ENCODE data around the gene ATAD1.

Gene ATAD1

GRCh38 chr10:87761153-87761552, 56.9 kb downstream of the ATAD1 start:
- TF ChIP-seq, protein P1, sequence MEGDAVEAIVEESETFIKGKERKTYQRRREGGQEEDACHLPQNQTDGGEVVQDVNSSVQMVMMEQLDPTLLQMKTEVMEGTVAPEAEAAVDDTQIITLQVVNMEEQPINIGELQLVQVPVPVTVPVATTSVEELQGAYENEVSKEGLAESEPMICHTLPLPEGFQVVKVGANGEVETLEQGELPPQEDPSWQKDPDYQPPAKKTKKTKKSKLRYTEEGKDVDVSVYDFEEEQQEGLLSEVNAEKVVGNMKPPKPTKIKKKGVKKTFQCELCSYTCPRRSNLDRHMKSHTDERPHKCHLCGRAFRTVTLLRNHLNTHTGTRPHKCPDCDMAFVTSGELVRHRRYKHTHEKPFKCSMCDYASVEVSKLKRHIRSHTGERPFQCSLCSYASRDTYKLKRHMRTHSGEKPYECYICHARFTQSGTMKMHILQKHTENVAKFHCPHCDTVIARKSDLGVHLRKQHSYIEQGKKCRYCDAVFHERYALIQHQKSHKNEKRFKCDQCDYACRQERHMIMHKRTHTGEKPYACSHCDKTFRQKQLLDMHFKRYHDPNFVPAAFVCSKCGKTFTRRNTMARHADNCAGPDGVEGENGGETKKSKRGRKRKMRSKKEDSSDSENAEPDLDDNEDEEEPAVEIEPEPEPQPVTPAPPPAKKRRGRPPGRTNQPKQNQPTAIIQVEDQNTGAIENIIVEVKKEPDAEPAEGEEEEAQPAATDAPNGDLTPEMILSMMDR (IDR thresholded peaks at IDR 0.05; ENCODE audit: low read depth, low read length) = no peak
- H3K27ac ChIP-seq (ENCODE audit: low read length) = no peak overlapping the region
- no peak overlapping the region for H3K4me3 ChIP-seq (ENCODE audit: low read length)

DNA sequence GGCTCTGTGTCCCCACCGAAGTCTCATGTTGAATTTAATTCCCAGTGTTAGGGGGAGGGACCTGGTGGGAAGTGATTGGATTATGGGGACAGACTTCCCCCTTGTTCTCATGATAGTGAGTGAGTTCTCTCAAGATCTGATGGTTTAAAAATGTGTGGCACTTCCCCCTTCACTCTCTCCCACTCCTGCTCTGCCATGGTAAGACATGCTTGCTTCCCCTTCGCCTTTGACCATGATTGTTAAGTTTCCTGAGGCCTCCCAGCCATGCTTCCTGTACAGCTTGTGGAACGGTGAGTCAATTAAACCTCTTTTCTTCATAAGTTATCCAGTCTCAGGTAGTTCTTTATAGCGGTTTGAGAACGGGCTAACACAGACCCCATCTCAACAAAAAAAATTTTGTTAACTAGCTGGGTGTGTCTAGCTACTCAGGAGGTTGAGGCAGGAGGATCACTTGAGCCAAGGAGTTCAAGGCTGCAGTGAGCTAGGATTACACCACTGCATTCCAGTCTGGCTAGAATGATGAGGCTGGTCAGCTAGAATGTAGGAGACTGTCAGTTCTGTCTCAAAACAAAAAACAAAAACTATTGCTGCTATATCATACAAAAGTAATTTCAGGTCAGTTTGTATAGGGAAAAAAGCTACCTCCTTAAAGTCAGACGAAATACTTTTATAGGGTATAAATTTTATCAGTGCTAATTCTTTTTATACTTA, 57.7 kb downstream of the ATAD1 start:
- Histone ChIP-seq H3K4me3 (ENCODE audit: low read length) (no peak overlapping the region), H3K4me1 (ENCODE audit: low read length) (no peaks in the 10 kb centered on the region), H3K9ac (ENCODE audit: low read length) (no peak overlapping the region), H3K27me3 (ENCODE audit: low read depth, low read length) (no peaks in the 10 kb centered on the region), H3K9me3 (ENCODE audit: insufficient read depth, low read length) (no peaks in the 10 kb centered on the region), H3K4me2 (ENCODE audit: low read length) (no peak overlapping the region), H4K20me1 (ENCODE audit: insufficient read depth, low read length) (no peaks in the 10 kb centered on the region), H3K36me3 (replicated peaks; ENCODE audit: low read depth, low read length) (peaks cover 8% of the 10 kb centered on the region), H3K79me2 (ENCODE audit: low read length) (no peaks in the 10 kb centered on the region), H2AFZ (ENCODE audit: low read depth, low read length) (no peak overlapping the region), H3K27ac (ENCODE audit: low read length) (no peak overlapping the region)
- TF ChIP-seq, protein P1 (IDR thresholded peaks at IDR 0.05; ENCODE audit: low read depth, low read length) = no peak
- TF ChIP-seq EZH2phosphoT487 (IDR thresholded peaks at IDR 0.05; ENCODE audit: low read depth) = no peak

More at GRCh38 chr10:87761153-87761552, 56.9 kb downstream of the ATAD1 start:
- Histone ChIP-seq H3K9me3 (ENCODE audit: insufficient read depth, low read length) (no peaks in the 10 kb centered on the region), H2AFZ (ENCODE audit: low read depth, low read length) (no peak overlapping the region), H3K36me3 (replicated peaks; ENCODE audit: low read depth, low read length) (peaks cover 7% of the 10 kb centered on the region), H3K79me2 (ENCODE audit: low read length) (no peaks in the 10 kb centered on the region), H3K4me2 (ENCODE audit: low read length) (no peak overlapping the region), H3K27me3 (ENCODE audit: low read depth, low read length) (no peaks in the 10 kb centered on the region), H3K9ac (ENCODE audit: low read length) (no peak overlapping the region), H4K20me1 (ENCODE audit: insufficient read depth, low read length) (no peaks in the 10 kb centered on the region), H3K4me1 (ENCODE audit: low read length) (no peaks in the 10 kb centered on the region)

DNA sequence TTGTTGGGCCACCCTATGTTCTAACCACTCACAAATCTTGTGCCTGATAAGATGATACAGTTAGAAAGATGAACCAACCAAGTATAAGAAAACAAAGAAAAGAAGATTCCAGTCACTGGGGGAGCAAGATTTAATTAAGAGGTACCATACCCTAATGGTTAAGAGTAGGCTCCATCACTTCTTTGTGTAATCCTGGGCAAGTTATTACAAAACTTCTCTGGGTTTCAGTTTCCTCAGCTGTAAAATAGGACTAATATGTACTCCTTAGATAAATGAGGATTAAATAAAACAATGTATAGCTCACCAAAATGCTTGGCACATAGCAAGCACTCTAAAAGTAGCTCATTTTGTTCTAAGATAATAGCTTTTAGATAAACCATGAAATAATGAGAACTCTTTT, 58.5 kb downstream of the ATAD1 start:
- H3K4me1 ChIP-seq (ENCODE audit: low read length) = no peaks in the 10 kb centered on the region

DNA sequence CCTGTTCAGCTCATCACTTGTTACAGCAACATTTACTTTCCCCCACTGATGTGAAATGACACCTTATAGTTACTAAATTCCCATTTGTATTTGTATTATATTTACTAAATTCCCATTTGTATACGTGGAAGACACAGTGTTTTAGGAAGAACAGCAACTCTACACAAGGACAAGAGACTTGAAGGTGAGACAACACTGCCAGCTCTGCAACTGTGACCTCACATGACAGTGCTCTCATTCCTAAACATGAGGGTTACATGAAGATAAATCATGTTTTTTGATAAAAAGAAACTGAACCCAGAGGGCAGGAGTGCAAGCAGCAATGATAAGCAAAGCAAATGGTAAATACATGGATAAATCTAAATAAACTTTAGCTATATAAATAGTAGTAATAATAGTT, 60.3 kb downstream of the ATAD1 start:
- TF ChIP-seq EZH2phosphoT487 (IDR thresholded peaks at IDR 0.05; ENCODE audit: low read depth) = no peak
- Histone ChIP-seq H3K27ac (ENCODE audit: low read length) (no peak overlapping the region), H3K79me2 (ENCODE audit: low read length) (no peaks in the 10 kb centered on the region)

More for the DNA sequence above, 58.5 kb downstream of the ATAD1 start:
- Histone ChIP-seq H3K9ac (ENCODE audit: low read length) (no peak overlapping the region), H3K4me2 (ENCODE audit: low read length) (no peak overlapping the region), H3K27ac (ENCODE audit: low read length) (no peak overlapping the region), H3K79me2 (ENCODE audit: low read length) (no peaks in the 10 kb centered on the region), H3K36me3 (replicated peaks; ENCODE audit: low read depth, low read length) (peaks cover 8% of the 10 kb centered on the region), H3K27me3 (ENCODE audit: low read depth, low read length) (no peaks in the 10 kb centered on the region), H4K20me1 (ENCODE audit: insufficient read depth, low read length) (no peaks in the 10 kb centered on the region), H3K9me3 (ENCODE audit: insufficient read depth, low read length) (no peaks in the 10 kb centered on the region), H2AFZ (ENCODE audit: low read depth, low read length) (no peak overlapping the region), H3K4me3 (ENCODE audit: low read length) (no peak overlapping the region)
- TF ChIP-seq, protein P1 (IDR thresholded peaks at IDR 0.05; ENCODE audit: low read depth, low read length) = no peak
- no peak for TF ChIP-seq EZH2phosphoT487 (IDR thresholded peaks at IDR 0.05; ENCODE audit: low read depth)

More for the DNA sequence above, 60.3 kb downstream of the ATAD1 start:
- no peak overlapping the region for H2AFZ ChIP-seq (ENCODE audit: low read depth, low read length)
- no peaks in the 10 kb centered on the region for H3K9me3 ChIP-seq (ENCODE audit: insufficient read depth, low read length)
- no peaks in the 10 kb centered on the region for H4K20me1 ChIP-seq (ENCODE audit: insufficient read depth, low read length)
- no peak overlapping the region for H3K4me3 ChIP-seq (ENCODE audit: low read length)
- H3K27me3 ChIP-seq (ENCODE audit: low read depth, low read length) = no peaks in the 10 kb centered on the region
- H3K4me2 ChIP-seq (ENCODE audit: low read length) = no peak overlapping the region
- H3K4me1 ChIP-seq (ENCODE audit: low read length) = no peaks in the 10 kb centered on the region
- no peak overlapping the region for H3K9ac ChIP-seq (ENCODE audit: low read length)
- H3K36me3 ChIP-seq (replicated peaks; ENCODE audit: low read depth, low read length) = peaks cover 8% of the 10 kb centered on the region
